Large intestine (tissue), 3 donors: ENCODE measurements around the gene DMC1. TPM values are rescaled to one million over a fixed set of nuclear protein-coding genes. Genes with fewer than 3 reads are reported as not detected.
"Not testable (repeated sequence)": the region's sequence is repeated elsewhere in the genome, so short reads cannot be mapped to it uniquely, and the experiment has no call there.

Experiments used
- DNase-seq, 2 donors: peaks; one replicate each; pipeline versions ENCODE4 v3.0.0 to v3.0.0-alpha.2; 2013
- H3K27ac ChIP-seq: one replicate; pipeline ENCODE4 v1.5.1; 2013; ENCODE audit warnings: low read length
- H3K27me3 ChIP-seq: 2 replicates; pipeline ENCODE4 v1.6.1; 2013; ENCODE audit warnings: low read length; ENCODE audit not compliant: control insufficient read depth, insufficient read depth
- H3K36me3 ChIP-seq: 2 replicates; pipeline ENCODE4 v1.6.1; 2013; ENCODE audit warnings: low read length; ENCODE audit not compliant: control insufficient read depth, insufficient read depth
- H3K4me1 ChIP-seq: one replicate; pipeline ENCODE4 v1.6.1; 2013; ENCODE audit warnings: low read length; ENCODE audit not compliant: control insufficient read depth, insufficient read depth
- H3K4me3 ChIP-seq: one replicate; pipeline ENCODE4 v1.5.1; 2013; ENCODE audit warnings: low read length
- H3K9me3 ChIP-seq: one replicate; pipeline ENCODE4 v1.6.1; 2013; ENCODE audit warnings: mild to moderate bottlenecking, low read depth, low read length, moderate library complexity; ENCODE audit not compliant: control insufficient read depth
- WGBS: methylation state at CpG from one replicate; pipeline ENCODE4 v1.1.5; 2013; ENCODE audit warnings: low lambda C conversion rate; ENCODE audit not compliant: insufficient coverage; 5-methylcytosine and 5-hydroxymethylcytosine counted together
- polyA plus RNA-seq: library from polyadenylated mRNA; unstranded; fragments of 120-200 nt; gene quantifications from one replicate; pipeline ENCODE4 v1.2.1, GENCODE V29; 2013

DMC1 gene
- polyA plus RNA-seq, 1 donor, result 1.9 TPM

GRCh38 chr22:38485783-38486182 is 84.2 kb downstream of the DMC1 start:
- WGBS, result 91% methylated on average over 2 of the region's 5 CpGs
- H3K27ac ChIP-seq, result no peak overlapping the region
- H3K36me3 ChIP-seq, result peaks cover 87% of the 10 kb centered on the region
- no peak for DNase-seq
- no peak overlapping the region for H3K4me3 ChIP-seq
- no peaks in the 10 kb centered on the region for H3K4me1 ChIP-seq
- no peaks in the 10 kb centered on the region for H3K27me3 ChIP-seq
- H3K9me3 ChIP-seq, result no peaks in the 10 kb centered on the region

GRCh38 chr22:38484244-38484643 is 85.7 kb downstream of the DMC1 start:
- Histone ChIP-seq H3K9me3 (no peaks in the 10 kb centered on the region), H3K27me3 (no peaks in the 10 kb centered on the region), H3K27ac (no peak overlapping the region), H3K36me3 (peaks cover 79% of the 10 kb centered on the region), H3K4me3 (no peak overlapping the region), H3K4me1 (no peaks in the 10 kb centered on the region)
- WGBS, result no CpG with 5 or more reads among the region's 1 CpG
- DNase-seq, result no peak

GRCh38 chr22:38482662-38483308 is 87.2 kb downstream of the DMC1 start:
- H3K4me1 ChIP-seq, result peaks cover 4% of the 10 kb centered on the region
- H3K27me3 ChIP-seq, result no peaks in the 10 kb centered on the region
- peaks cover 72% of the 10 kb centered on the region for H3K36me3 ChIP-seq
- H3K9me3 ChIP-seq, result no peaks in the 10 kb centered on the region
- no peak overlapping the region for H3K27ac ChIP-seq
- 100% methylated on average over 1 of the region's 6 CpGs for WGBS
- H3K4me3 ChIP-seq, result no peak overlapping the region
- DNase-seq, result no peak

GRCh38 chr22:38481871-38482332 is 88.1 kb downstream of the DMC1 start:
- no peak overlapping the region for H3K4me3 ChIP-seq
- peaks cover 66% of the 10 kb centered on the region for H3K36me3 ChIP-seq
- no CpG with 5 or more reads among the region's 8 CpGs for WGBS
- no peak overlapping the region for H3K27ac ChIP-seq
- H3K9me3 ChIP-seq, result no peaks in the 10 kb centered on the region
- no peak for DNase-seq
- peaks cover 8% of the 10 kb centered on the region for H3K4me1 ChIP-seq
- H3K27me3 ChIP-seq, result no peaks in the 10 kb centered on the region

GRCh38 chr22:38481162-38481870 is 88.7 kb downstream of the DMC1 start:
- Histone ChIP-seq H3K9me3 (no peaks in the 10 kb centered on the region), H3K4me3 (no peak overlapping the region), H3K27ac (no peak overlapping the region), H3K4me1 (peaks cover 8% of the 10 kb centered on the region), H3K36me3 (peaks cover 62% of the 10 kb centered on the region), H3K27me3 (no peaks in the 10 kb centered on the region)
- whole genome bisulfite sequencing, result no CpG with 5 or more reads among the region's 3 CpGs
- DNase-seq, result no peak

- no peaks in the 10 kb centered on the region for H3K9me3 ChIP-seq
- DNase-seq, result no peak
- no peak overlapping the region for H3K4me3 ChIP-seq
- no CpG with 5 or more reads among the region's 7 CpGs for WGBS
- H3K27ac ChIP-seq, result no peak overlapping the region
- H3K27me3 ChIP-seq, result no peaks in the 10 kb centered on the region
- H3K36me3 ChIP-seq, result peaks cover 47% of the 10 kb centered on the region
- H3K4me1 ChIP-seq, result peaks cover 8% of the 10 kb centered on the region
Measured at GRCh38 chr22:38479096-38479837, 90.7 kb downstream of the DMC1 start.

GRCh38 chr22:38477585-38477984 is 92.4 kb downstream of the DMC1 start:
- H3K27ac ChIP-seq, result peak overlapping the region; percentile 42
- H3K4me1 ChIP-seq, result peaks cover 8% of the 10 kb centered on the region
- no peak overlapping the region for H3K4me3 ChIP-seq
- H3K27me3 ChIP-seq, result no peaks in the 10 kb centered on the region
- no CpG with 5 or more reads among the region's 1 CpG for WGBS
- H3K9me3 ChIP-seq, result no peaks in the 10 kb centered on the region
- peaks cover 31% of the 10 kb centered on the region for H3K36me3 ChIP-seq
- DNase-seq, result peak in 1 of 2 donors; percentile 66

GRCh38 chr22:38474003-38474607 is 95.9 kb downstream of the DMC1 start:
- Histone ChIP-seq H3K36me3 (peaks cover 8% of the 10 kb centered on the region), H3K27me3 (no peaks in the 10 kb centered on the region), H3K9me3 (no peaks in the 10 kb centered on the region), H3K27ac (no peak overlapping the region), H3K4me3 (no peak overlapping the region), H3K4me1 (peaks cover 8% of the 10 kb centered on the region)
- no CpG with 5 or more reads among the region's 10 CpGs for WGBS
- no peak for DNase-seq

GRCh38 chr22:38471237-38471636 is 98.7 kb downstream of the DMC1 start:
- 100% methylated on average over 1 of the region's 11 CpGs for WGBS
- H3K36me3 ChIP-seq, result peaks cover 3% of the 10 kb centered on the region
- peaks cover 6% of the 10 kb centered on the region for H3K4me1 ChIP-seq
- no peak overlapping the region for H3K4me3 ChIP-seq
- DNase-seq, result no peak
- peaks cover 6% of the 10 kb centered on the region for H3K27me3 ChIP-seq
- no peak overlapping the region for H3K27ac ChIP-seq
- no peaks in the 10 kb centered on the region for H3K9me3 ChIP-seq

GRCh38 chr22:38470179-38470578 is 99.8 kb downstream of the DMC1 start:
- not testable (repeated sequence) for H3K4me3 ChIP-seq, H3K36me3 ChIP-seq, H3K4me1 ChIP-seq, H3K27ac ChIP-seq, DNase-seq, H3K9me3 ChIP-seq
- peaks cover 11% of the 10 kb centered on the region for H3K27me3 ChIP-seq
- no CpG with 5 or more reads among the region's 10 CpGs for WGBS
